ENCODE results near the gene PTPN1. TPM values are rescaled to one million over a fixed set of nuclear protein-coding genes. Genes with fewer than 3 reads are reported as not detected.

The PTPN1 gene
- total RNA-seq, 4 donors from 2014 or later: 21.8 to 46.8 (median 44.4) TPM

DNA sequence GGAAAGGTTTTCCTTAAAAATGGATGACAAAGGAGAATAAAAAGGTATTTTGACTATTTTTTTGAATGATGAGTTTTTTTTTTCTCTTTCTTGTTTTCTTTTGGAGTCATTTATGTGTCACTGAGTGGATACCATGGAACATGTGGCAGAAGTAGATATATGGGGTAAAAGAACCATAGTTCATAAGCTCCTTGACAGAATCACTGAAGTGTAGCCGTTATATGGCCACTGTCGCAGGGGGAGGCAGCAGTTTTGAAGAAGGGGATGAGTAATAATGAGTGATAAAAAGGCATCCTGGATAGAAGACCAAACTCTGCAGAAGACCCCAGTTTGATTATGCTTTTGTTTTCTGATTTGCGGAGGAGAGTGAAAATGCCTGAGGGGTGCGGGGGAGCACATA is 15.5 kb downstream of the PTPN1 start:
- no peaks in the 10 kb centered on the region for H3K36me3 ChIP-seq
- H3K4me1 ChIP-seq: peaks cover 59 to 68% of the 10 kb centered on the region in 2 donors

GRCh38 chr20:50526403-50526989 is 16.3 kb downstream of the PTPN1 start:
- in situ Hi-C loops (cut with MboI; ENCODE audit: low sequenced_read_pairs in 4 of 4): no loop called here
- Histone ChIP-seq H3K4me3 (no peak overlapping the region), H3K4me1 (peaks cover 55 to 68% of the 10 kb centered on the region in 2 donors), H3K27ac (peak overlapping the region in 3 of 4 donors; percentile 2 to 46 (median 40)), H3K9me3 (no peaks in the 10 kb centered on the region), H3K36me3 (no peaks in the 10 kb centered on the region), H3K27me3 (no peaks in the 10 kb centered on the region)
- peak; percentile 19 to 63 for ATAC-seq
- TF ChIP-seq POLR2A (IDR thresholded peaks at IDR 0.05): no peak
- TF ChIP-seq CTCF (IDR thresholded peaks at IDR 0.05 in 4 of 5, conservative IDR thresholded peaks at IDR 0.05 in 1 of 5): no peak
- no peak for DNase-seq
- intact Hi-C loops (cut with DNase I; ENCODE audit: low total_unique reads): no loop called here

More for the DNA sequence above, 15.5 kb downstream of the PTPN1 start:
- H3K27me3 ChIP-seq: no peaks in the 10 kb centered on the region
- H3K4me3 ChIP-seq: no peak overlapping the region
- DNase-seq (no peak), ATAC-seq (no peak)
- intact Hi-C loops (cut with DNase I; ENCODE audit: low total_unique reads) (no loop called here), in situ Hi-C loops (cut with MboI; ENCODE audit: low sequenced_read_pairs in 4 of 4) (no loop called here)
- H3K27ac ChIP-seq: no peak overlapping the region
- TF ChIP-seq POLR2A (IDR thresholded peaks at IDR 0.05) (no peak), CTCF (IDR thresholded peaks at IDR 0.05 in 4 of 5, conservative IDR thresholded peaks at IDR 0.05 in 1 of 5) (no peak)
- no peaks in the 10 kb centered on the region for H3K9me3 ChIP-seq

GRCh38 chr20:50527068-50527605 is 17.0 kb downstream of the PTPN1 start:
- intact Hi-C loops (cut with DNase I; ENCODE audit: low total_unique reads): no loop called here
- in situ Hi-C loops (cut with MboI; ENCODE audit: low sequenced_read_pairs in 4 of 4): no loop called here

DNA sequence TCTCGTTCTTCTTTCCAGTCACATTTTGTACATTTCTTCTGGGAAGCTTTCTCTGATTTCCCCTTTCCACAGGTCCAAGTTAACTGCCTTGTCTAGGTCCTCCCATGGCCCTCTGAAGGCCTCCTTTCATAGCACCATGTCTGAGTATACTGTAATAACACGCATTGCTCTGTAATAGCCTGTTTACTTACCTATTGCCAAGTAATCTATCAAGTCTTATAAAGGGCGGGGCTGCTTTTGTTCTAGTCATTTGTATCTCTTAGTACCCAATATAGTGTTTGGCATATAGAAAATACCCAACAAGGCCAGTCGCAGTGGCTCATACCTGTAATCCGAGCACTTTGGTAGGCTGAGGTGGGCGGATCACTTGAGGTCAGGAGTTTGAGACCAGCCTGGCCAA is 17.9 kb downstream of the PTPN1 start:
- H3K27me3 ChIP-seq: no peaks in the 10 kb centered on the region
- H3K36me3 ChIP-seq: no peaks in the 10 kb centered on the region
- intact Hi-C loops (cut with DNase I; ENCODE audit: low total_unique reads): no loop called here
- DNase-seq (no peak), ATAC-seq (no peak)
- TF ChIP-seq CTCF (IDR thresholded peaks at IDR 0.05 in 4 of 5, conservative IDR thresholded peaks at IDR 0.05 in 1 of 5): no peak
- no peak for TF ChIP-seq POLR2A (IDR thresholded peaks at IDR 0.05)
- no peak overlapping the region for H3K27ac ChIP-seq
- no peaks in the 10 kb centered on the region for H3K9me3 ChIP-seq
- H3K4me1 ChIP-seq: peaks cover 66 to 69% of the 10 kb centered on the region in 2 donors
- in situ Hi-C loops (cut with MboI; ENCODE audit: low sequenced_read_pairs in 4 of 4): no loop called here
- no peak overlapping the region for H3K4me3 ChIP-seq

More at GRCh38 chr20:50527068-50527605, 17.0 kb downstream of the PTPN1 start:
- H3K36me3 ChIP-seq: no peaks in the 10 kb centered on the region
- no peak overlapping the region for H3K4me3 ChIP-seq
- H3K27ac ChIP-seq: peak overlapping the region in 1 of 4 donors; percentile 46
- H3K4me1 ChIP-seq: peaks cover 62 to 68% of the 10 kb centered on the region in 2 donors
- H3K9me3 ChIP-seq: no peaks in the 10 kb centered on the region
- no peak for TF ChIP-seq CTCF (IDR thresholded peaks at IDR 0.05 in 4 of 5, conservative IDR thresholded peaks at IDR 0.05 in 1 of 5)
- no peak for TF ChIP-seq POLR2A (IDR thresholded peaks at IDR 0.05)
- DNase-seq (no peak), ATAC-seq (no peak)
- H3K27me3 ChIP-seq: no peaks in the 10 kb centered on the region

All from gastrocnemius medialis (tissue), 4 donors.